Spleen (tissue), 7 donors: Measurements from ENCODE around the gene SORCS2.

Source experiments
- CTCF ChIP-seq, 11 experiments: fragments of 200-600 bp in 7 of 11; fragments of 450-650 bp in 4 of 11; sonication (generic) in 4 of 11; IDR thresholded peaks in 8 of 11; conservative IDR thresholded peaks in 3 of 11; 1 replicate in 7 of 11; 2 replicates in 4 of 11; pipeline versions ENCODE4 v1.4.0 to v1.8.0; 2016 to 2021; ENCODE audit warnings: antibody characterized with exemption in 11 of 11, inconsistent platforms in 4 of 11, mild to moderate bottlenecking in 1 of 11
- POLR2A ChIP-seq, 3 donors: fragments of 450-650 bp; IDR thresholded peaks; one replicate each; pipeline ENCODE4 v1.5.1; 2017; ENCODE audit warnings: antibody characterized with exemption in 3 of 3, mild to moderate bottlenecking in 1 of 3
- donor health status: DM: no; HTN: no; CAD: no; lungs with moderate emphysema.
- donor health status: DM: no; HTN: no; CAD: no.
- donor health status: DM: no; HTN: no; CAD: no.

- TF ChIP-seq CTCF (IDR thresholded peaks at IDR 0.05 in 8 of 11, conservative IDR thresholded peaks at IDR 0.05 in 3 of 11) (no peak), POLR2A (IDR thresholded peaks at IDR 0.05) (no peak)
These were observed 418.5 kb downstream of the SORCS2 start for GRCh38 chr4:7610841-7611240.
